Prostate gland (tissue), 2 donors: ENCODE results near the gene MICALL1.

Experiments used
- POLR2A ChIP-seq: fragments of 450-650 bp; IDR thresholded peaks from one replicate; pipeline ENCODE4 v1.6.1; 2016; ENCODE audit warnings: antibody characterized with exemption, mild to moderate bottlenecking
- POLR2AphosphoS5 ChIP-seq: sonication (generic); formaldehyde crosslinking; IDR thresholded peaks from one replicate; pipeline ENCODE4 v1.6.1; 2017; ENCODE audit warnings: antibody characterized with exemption
- TF ChIP-seq, protein P1 (sequence below), 4 experiments: fragments of 200-600 bp in 2 of 4; fragments of 450-650 bp in 2 of 4; sonication (generic) in 2 of 4; IDR thresholded peaks; 1 replicate in 3 of 4; 2 replicates in 1 of 4; pipeline ENCODE4 v1.5.1; 2016 to 2019; ENCODE audit warnings: antibody characterized with exemption in 4 of 4, mild to moderate bottlenecking in 2 of 4, moderate library complexity in 2 of 4

DNA sequence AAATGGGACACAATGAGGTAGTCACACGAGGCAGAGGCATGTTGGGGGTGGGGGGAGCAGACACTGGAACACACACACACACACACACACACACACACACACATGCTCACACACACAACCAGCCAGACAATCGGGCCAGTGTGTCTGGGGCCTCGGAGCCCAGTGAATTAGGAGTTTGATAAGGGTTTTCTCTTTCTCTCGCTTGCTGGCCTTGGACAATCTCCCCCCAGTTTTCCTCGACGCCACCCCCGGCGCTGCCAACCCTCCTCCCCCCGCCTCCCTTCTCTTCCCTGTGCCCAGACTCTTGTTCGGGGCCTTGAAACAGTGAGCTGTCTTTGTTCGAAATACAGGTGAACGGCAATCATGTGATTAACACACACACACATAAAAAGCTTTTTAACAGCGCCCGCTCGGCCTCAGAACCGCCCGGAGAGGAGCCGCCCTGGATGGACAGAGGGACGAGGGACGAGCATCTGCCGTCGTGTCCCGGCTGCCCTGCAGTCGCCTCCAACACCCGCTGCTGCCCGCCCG lies 79.7 kb downstream of the MICALL1 start:
- no peak for TF ChIP-seq POLR2AphosphoS5
- TF ChIP-seq, protein P1, sequence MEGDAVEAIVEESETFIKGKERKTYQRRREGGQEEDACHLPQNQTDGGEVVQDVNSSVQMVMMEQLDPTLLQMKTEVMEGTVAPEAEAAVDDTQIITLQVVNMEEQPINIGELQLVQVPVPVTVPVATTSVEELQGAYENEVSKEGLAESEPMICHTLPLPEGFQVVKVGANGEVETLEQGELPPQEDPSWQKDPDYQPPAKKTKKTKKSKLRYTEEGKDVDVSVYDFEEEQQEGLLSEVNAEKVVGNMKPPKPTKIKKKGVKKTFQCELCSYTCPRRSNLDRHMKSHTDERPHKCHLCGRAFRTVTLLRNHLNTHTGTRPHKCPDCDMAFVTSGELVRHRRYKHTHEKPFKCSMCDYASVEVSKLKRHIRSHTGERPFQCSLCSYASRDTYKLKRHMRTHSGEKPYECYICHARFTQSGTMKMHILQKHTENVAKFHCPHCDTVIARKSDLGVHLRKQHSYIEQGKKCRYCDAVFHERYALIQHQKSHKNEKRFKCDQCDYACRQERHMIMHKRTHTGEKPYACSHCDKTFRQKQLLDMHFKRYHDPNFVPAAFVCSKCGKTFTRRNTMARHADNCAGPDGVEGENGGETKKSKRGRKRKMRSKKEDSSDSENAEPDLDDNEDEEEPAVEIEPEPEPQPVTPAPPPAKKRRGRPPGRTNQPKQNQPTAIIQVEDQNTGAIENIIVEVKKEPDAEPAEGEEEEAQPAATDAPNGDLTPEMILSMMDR (IDR thresholded peaks at IDR 0.05): no peak
- no peak for TF ChIP-seq POLR2A
